ENCODE data around the gene TRIM7. TPM values are rescaled to one million over a fixed set of nuclear protein-coding genes. Genes with fewer than 3 reads are reported as not detected.

Gene TRIM7
- total RNA-seq, 1 experiment from 2014 or later = 25.8 TPM

DNA sequence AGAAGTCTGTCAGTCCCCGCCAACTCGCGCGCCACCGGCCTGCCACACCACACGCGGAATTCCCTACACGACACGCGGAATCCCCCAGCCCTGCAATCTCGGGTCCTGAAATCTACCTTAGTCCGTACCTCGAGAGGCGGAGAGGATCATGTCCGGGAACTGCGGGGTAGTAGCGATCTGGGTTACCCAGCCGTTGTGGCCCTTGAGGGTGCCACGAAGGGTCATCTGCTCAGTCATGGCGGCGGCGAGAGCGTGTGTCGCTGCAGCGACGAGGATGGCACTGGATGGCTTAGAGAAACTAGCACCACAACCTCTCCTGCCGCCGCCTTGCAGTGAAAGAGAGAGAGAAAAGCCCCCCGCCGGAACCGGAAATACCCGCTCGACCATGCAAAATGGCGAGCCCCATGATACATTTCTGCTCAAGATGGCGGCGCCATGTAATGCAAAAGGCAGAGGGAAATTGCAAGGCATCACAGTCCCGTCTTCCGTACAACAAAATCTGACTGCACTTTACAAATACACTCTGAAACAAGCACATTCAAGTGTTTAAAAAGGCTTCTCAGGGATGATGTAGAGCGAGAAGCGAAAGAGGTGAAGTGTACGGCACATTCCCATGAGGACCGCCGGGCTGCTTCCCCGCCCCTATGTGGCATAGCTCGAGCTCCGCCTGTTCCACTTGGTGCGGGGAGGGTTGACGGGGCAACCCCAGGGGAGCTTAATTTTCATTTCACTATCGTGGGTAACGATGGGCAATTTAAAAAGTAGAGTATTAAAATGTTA lies 38.8 kb upstream of the TRIM7 start, which contains the start of gene RACK1:
Gene RACK1 (minus strand): TSS at position 343 of the 780 bp plus-strand sequence. CDS start 106 bp downstream, at position 237.
- intact Hi-C loops (cut with micrococcal nuclease; ENCODE audit: unreplicated experiment) (no loop called here), in situ Hi-C loops (cut with HindIII; ENCODE audit: low pct_unique_long_range_greater_than_20kb, low sequenced_read_pairs) (no loop called here)
- DNase-seq (ENCODE audit: low read depth, low spot score) = peak; percentile 89
- ATAC-seq = peak; percentile 79
- Histone ChIP-seq H3K9me3 (ENCODE audit: control insufficient read depth, insufficient read depth, low read depth, low read length) (no peaks in the 10 kb centered on the region), H3K27ac (ENCODE audit: low read length) (peak within 1 kb of the TSS; percentile 99), H3K36me3 (ENCODE audit: control insufficient read depth, insufficient read depth, low read length) (peaks cover 26% of the 10 kb centered on the region), H3K27me3 (ENCODE audit: control insufficient read depth, insufficient read depth, low read length) (no peaks in the 10 kb centered on the region), H3K4me1 (ENCODE audit: control insufficient read depth, insufficient read depth, low read length) (peaks cover 32% of the 10 kb centered on the region), H3K4me3 (ENCODE audit: low read depth in 2 of 2, low read length in 2 of 2) (peak within 1 kb of the TSS; percentile 78 to 97)
- POLR2A ChIA-PET = interaction anchor here (0.6 to 1.0 kb wide), 2 partner anchors 20 to 52 kb away, joined by 4 to 9 read pairs; partner anchors contain the start of gene TRIM41
- CTCF ChIA-PET = no interaction called here
- no TSS peak for BruUV-seq (replicated peaks)
- TF ChIP-seq TCF7L2 (IDR thresholded peaks at IDR 0.05; ENCODE audit: low read depth, low read length) (peak; percentile 66), SIN3A (IDR thresholded peaks at IDR 0.05; ENCODE audit: borderline replicate concordance, insufficient read depth, low read depth, low read length) (no peak; the same call in 1 of the 2 replicates), POLR2AphosphoS5 (IDR thresholded peaks at IDR 0.05; ENCODE audit: low read depth, low read length) (peak; percentile 97)
- TF ChIP-seq, protein P1, sequence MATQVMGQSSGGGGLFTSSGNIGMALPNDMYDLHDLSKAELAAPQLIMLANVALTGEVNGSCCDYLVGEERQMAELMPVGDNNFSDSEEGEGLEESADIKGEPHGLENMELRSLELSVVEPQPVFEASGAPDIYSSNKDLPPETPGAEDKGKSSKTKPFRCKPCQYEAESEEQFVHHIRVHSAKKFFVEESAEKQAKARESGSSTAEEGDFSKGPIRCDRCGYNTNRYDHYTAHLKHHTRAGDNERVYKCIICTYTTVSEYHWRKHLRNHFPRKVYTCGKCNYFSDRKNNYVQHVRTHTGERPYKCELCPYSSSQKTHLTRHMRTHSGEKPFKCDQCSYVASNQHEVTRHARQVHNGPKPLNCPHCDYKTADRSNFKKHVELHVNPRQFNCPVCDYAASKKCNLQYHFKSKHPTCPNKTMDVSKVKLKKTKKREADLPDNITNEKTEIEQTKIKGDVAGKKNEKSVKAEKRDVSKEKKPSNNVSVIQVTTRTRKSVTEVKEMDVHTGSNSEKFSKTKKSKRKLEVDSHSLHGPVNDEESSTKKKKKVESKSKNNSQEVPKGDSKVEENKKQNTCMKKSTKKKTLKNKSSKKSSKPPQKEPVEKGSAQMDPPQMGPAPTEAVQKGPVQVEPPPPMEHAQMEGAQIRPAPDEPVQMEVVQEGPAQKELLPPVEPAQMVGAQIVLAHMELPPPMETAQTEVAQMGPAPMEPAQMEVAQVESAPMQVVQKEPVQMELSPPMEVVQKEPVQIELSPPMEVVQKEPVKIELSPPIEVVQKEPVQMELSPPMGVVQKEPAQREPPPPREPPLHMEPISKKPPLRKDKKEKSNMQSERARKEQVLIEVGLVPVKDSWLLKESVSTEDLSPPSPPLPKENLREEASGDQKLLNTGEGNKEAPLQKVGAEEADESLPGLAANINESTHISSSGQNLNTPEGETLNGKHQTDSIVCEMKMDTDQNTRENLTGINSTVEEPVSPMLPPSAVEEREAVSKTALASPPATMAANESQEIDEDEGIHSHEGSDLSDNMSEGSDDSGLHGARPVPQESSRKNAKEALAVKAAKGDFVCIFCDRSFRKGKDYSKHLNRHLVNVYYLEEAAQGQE (IDR thresholded peaks at IDR 0.05; ENCODE audit: insufficient read depth in 1 of 2, low read depth in 2 of 2, low read length in 1 of 2) = peak; percentile 38 to 48; a peak in 1 of 4 replicates

GRCh38 chr5:181243018-181243563 lies 38.1 kb upstream of the TRIM7 start:
- DNase-seq (ENCODE audit: low read depth, low spot score) (no peak), ATAC-seq (no peak; the same call in 1 of the 2 replicates)
- Histone ChIP-seq H3K27me3 (ENCODE audit: control insufficient read depth, insufficient read depth, low read length) (no peaks in the 10 kb centered on the region), H3K9me3 (ENCODE audit: control insufficient read depth, insufficient read depth, low read depth, low read length) (no peaks in the 10 kb centered on the region), H3K36me3 (ENCODE audit: control insufficient read depth, insufficient read depth, low read length) (peaks cover 32% of the 10 kb centered on the region), H3K4me3 (ENCODE audit: low read depth in 2 of 2, low read length in 2 of 2) (peak overlapping the region; percentile 78 to 97), H3K27ac (ENCODE audit: low read length) (peak overlapping the region; percentile 99), H3K4me1 (ENCODE audit: control insufficient read depth, insufficient read depth, low read length) (peaks cover 32% of the 10 kb centered on the region)
- POLR2A ChIA-PET = interaction anchor here (1.0 kb wide), 1 partner anchor 20 kb away, joined by 9 read pairs; the partner anchor contains the start of gene TRIM41
- BruUV-seq (replicated peaks) = TSS peak; percentile 79
- CTCF ChIA-PET = no interaction called here
- intact Hi-C loops (cut with micrococcal nuclease; ENCODE audit: unreplicated experiment) (no loop called here), in situ Hi-C loops (cut with HindIII; ENCODE audit: low pct_unique_long_range_greater_than_20kb, low sequenced_read_pairs) (no loop called here)
- no peak for TF ChIP-seq TCF7L2 (IDR thresholded peaks at IDR 0.05; ENCODE audit: low read depth, low read length)
- no peak for TF ChIP-seq SIN3A (IDR thresholded peaks at IDR 0.05; ENCODE audit: borderline replicate concordance, insufficient read depth, low read depth, low read length)
- TF ChIP-seq POLR2AphosphoS5 (IDR thresholded peaks at IDR 0.05; ENCODE audit: low read depth, low read length) = no peak
- no peak for TF ChIP-seq CTCF (IDR thresholded peaks at IDR 0.05)
